ENCODE data around the gene FRMPD4.
"Not testable (repeated sequence)": the region's sequence is repeated elsewhere in the genome, so short reads cannot be mapped to it uniquely, and the experiment has no call there.

The FRMPD4 gene

GRCh38 chrX:12153317-12153716, 15.0 kb downstream of the FRMPD4 start:
- H3K4me3 ChIP-seq (ENCODE audit: low read length), result no peak overlapping the region
- no peak for DNase-seq (ENCODE audit: low read depth)
- no peak for TF ChIP-seq CTCF (IDR thresholded peaks at IDR 0.05; ENCODE audit: insufficient read depth, low read depth, low read length, missing control alignments)

GRCh38 chrX:12153741-12154140, 15.5 kb downstream of the FRMPD4 start:
- no peak for TF ChIP-seq CTCF (IDR thresholded peaks at IDR 0.05; ENCODE audit: insufficient read depth, low read depth, low read length, missing control alignments)
- DNase-seq (ENCODE audit: low read depth), result no peak
- no peak overlapping the region for H3K4me3 ChIP-seq (ENCODE audit: low read length)

- no peak overlapping the region for H3K4me3 ChIP-seq (ENCODE audit: low read length)
- no peak for TF ChIP-seq CTCF (IDR thresholded peaks at IDR 0.05; ENCODE audit: insufficient read depth, low read depth, low read length, missing control alignments)
- DNase-seq (ENCODE audit: low read depth), result no peak
Measured at GRCh38 chrX:12159799-12160198, 21.5 kb downstream of the FRMPD4 start.

- no peak for TF ChIP-seq CTCF (IDR thresholded peaks at IDR 0.05; ENCODE audit: insufficient read depth, low read depth, low read length, missing control alignments)
- no peak overlapping the region for H3K4me3 ChIP-seq (ENCODE audit: low read length)
- DNase-seq (ENCODE audit: low read depth), result no peak
Measured at GRCh38 chrX:12162420-12162819, 24.1 kb downstream of the FRMPD4 start.

GRCh38 chrX:12164180-12164579, 25.9 kb downstream of the FRMPD4 start:
- DNase-seq (ENCODE audit: low read depth); H3K4me3 ChIP-seq (ENCODE audit: low read length): not testable (repeated sequence)

GRCh38 chrX:12170755-12171154, 32.5 kb downstream of the FRMPD4 start:
- TF ChIP-seq CTCF (IDR thresholded peaks at IDR 0.05; ENCODE audit: insufficient read depth, low read depth, low read length, missing control alignments), result no peak
- no peak overlapping the region for H3K4me3 ChIP-seq (ENCODE audit: low read length)
- no peak for DNase-seq (ENCODE audit: low read depth)

- TF ChIP-seq CTCF (IDR thresholded peaks at IDR 0.05; ENCODE audit: insufficient read depth, low read depth, low read length, missing control alignments), result no peak
- H3K4me3 ChIP-seq (ENCODE audit: low read length), result no peak overlapping the region
- DNase-seq (ENCODE audit: low read depth), result no peak
Measured at GRCh38 chrX:12174358-12174757, 36.1 kb downstream of the FRMPD4 start.

- no peak for TF ChIP-seq CTCF (IDR thresholded peaks at IDR 0.05; ENCODE audit: insufficient read depth, low read depth, low read length, missing control alignments)
- DNase-seq (ENCODE audit: low read depth), result no peak
- no peak overlapping the region for H3K4me3 ChIP-seq (ENCODE audit: low read length)
Measured at GRCh38 chrX:12197030-12197429, 58.8 kb downstream of the FRMPD4 start.
